Measurements from ENCODE around the gene MAP3K9.

MAP3K9 gene

DNA sequence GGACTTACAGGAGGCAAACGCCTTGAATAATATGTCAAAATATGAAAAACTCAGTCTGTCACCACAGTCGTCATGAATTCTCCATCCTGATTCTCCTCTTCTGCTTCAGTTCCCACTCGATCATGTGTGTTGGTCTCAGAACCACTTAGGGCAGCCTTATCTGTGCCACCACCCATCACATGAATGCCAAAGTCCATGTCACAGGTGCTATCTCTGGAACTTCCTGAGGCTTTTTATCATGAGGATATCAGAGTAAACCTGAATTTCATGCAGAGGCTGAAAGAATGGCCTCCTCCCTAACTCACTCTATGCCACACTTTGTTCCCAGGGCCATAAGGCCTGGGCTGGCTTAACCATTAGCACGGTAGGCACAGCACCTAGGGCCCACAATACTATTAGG lies 28.8 kb upstream of the MAP3K9 start:
- Histone ChIP-seq H3K36me3 (ENCODE audit: control insufficient read depth, insufficient read depth, low read length) (no peaks in the 10 kb centered on the region), H3K4me1 (ENCODE audit: control insufficient read depth, insufficient read depth, low read length) (no peaks in the 10 kb centered on the region), H3K27me3 (ENCODE audit: control insufficient read depth, insufficient read depth, low read length, poor library complexity, severe bottlenecking) (no peaks in the 10 kb centered on the region), H3K27ac (ENCODE audit: insufficient read depth, low read depth, low read length, poor library complexity, severe bottlenecking) (no peak overlapping the region), H3K4me3 (ENCODE audit: insufficient read depth, low read depth, low read length) (no peak overlapping the region), H3K9me3 (ENCODE audit: control insufficient read depth, low read length) (peaks cover 2% of the 10 kb centered on the region)
- WGBS, 2 experiments, result 92 to 96% methylated on average over 3 to 4 of the region's 4 CpGs

DNA sequence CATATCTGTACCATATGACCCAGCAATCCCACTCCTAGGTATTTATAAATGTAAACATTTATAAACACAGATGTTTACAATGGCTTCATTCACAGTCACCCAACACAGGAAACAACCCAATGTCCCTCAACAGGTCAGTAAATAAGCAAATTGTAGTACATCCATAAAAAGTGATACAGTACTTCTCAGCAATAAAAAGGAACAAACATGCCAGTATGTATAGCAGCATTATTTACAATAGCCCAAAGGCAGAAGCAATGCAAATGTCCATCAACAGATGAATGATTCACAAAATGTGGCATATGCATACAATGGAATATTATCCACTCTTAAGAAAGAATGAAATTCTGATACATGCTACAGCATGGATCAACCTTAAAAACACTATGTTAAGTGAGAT lies 27.6 kb upstream of the MAP3K9 start:
- no peak overlapping the region for H3K27ac ChIP-seq (ENCODE audit: insufficient read depth, low read depth, low read length, poor library complexity, severe bottlenecking)
- H3K4me1 ChIP-seq (ENCODE audit: control insufficient read depth, insufficient read depth, low read length), result no peaks in the 10 kb centered on the region
- no peak overlapping the region for H3K4me3 ChIP-seq (ENCODE audit: insufficient read depth, low read depth, low read length)
- H3K36me3 ChIP-seq (ENCODE audit: control insufficient read depth, insufficient read depth, low read length), result no peaks in the 10 kb centered on the region
- H3K27me3 ChIP-seq (ENCODE audit: control insufficient read depth, insufficient read depth, low read length, poor library complexity, severe bottlenecking), result no peaks in the 10 kb centered on the region
- H3K9me3 ChIP-seq (ENCODE audit: control insufficient read depth, low read length), result peaks cover 2% of the 10 kb centered on the region

DNA sequence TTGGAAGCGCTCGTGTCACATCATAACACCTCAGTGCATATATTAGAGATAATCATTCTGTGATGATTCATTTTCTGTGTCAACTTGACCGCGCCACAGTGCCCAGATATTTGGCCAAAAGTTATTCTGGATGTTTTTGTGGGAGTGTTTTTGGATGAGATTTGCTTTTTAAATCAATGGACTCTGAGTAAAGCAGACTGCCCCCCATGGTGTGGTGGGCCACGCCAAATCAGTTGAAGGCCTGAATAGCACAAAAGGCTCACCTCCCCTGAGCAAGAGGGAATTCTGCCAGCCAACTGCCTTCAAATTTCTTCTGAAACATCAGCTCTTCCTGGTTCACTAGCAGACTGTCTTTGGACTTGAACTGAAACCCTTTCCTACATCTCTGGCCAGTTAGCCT lies 24.6 kb upstream of the MAP3K9 start:
- WGBS, 2 experiments, result 96 to 98% methylated on average over 3 to 5 of the region's 5 CpGs
- Histone ChIP-seq H3K27me3 (ENCODE audit: control insufficient read depth, insufficient read depth, low read length, poor library complexity, severe bottlenecking) (no peaks in the 10 kb centered on the region), H3K36me3 (ENCODE audit: control insufficient read depth, insufficient read depth, low read length) (no peaks in the 10 kb centered on the region), H3K4me3 (ENCODE audit: insufficient read depth, low read depth, low read length) (no peak overlapping the region), H3K27ac (ENCODE audit: insufficient read depth, low read depth, low read length, poor library complexity, severe bottlenecking) (no peak overlapping the region), H3K4me1 (ENCODE audit: control insufficient read depth, insufficient read depth, low read length) (no peaks in the 10 kb centered on the region), H3K9me3 (ENCODE audit: control insufficient read depth, low read length) (peaks cover 2% of the 10 kb centered on the region)

DNA sequence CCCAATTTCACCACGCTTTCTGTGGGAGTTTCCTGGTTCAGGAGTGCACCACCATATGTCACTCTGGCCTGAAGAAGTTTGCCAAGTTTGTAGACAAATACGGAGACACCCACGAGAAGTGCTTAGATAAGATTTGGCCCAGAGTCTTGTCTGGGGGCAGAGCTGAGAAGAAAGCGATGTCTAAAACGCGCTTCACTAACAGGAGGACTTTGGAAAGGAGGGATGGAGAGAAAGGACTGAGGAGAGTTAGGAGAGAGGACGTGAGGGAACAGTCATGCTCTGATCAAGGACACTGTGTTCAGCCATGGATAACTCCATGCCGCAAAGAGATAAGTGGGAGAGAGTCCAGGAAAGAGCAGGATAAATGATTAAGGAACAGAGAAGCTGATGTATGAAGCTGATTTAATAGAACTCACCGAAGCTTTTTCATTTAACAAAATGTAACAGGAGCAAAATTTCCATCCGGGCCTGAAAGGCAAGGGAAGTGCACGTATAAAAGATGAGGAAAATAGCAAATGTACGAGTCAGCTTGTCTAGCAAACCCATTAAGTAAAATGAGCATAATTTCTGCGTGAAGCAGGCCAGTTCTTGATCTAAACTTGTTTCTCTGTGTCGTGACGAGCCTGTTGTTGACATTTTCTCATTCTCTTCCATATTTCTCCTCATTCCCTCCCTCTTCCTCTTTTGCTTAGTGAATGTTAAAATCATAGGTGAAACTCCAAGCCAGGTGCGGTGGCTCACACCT lies 23.4 kb upstream of the MAP3K9 start:
- 88 to 91% methylated on average over 16 of the region's 16 CpGs for WGBS, 2 experiments
- H3K4me3 ChIP-seq (ENCODE audit: insufficient read depth, low read depth, low read length), result no peak overlapping the region
- no peaks in the 10 kb centered on the region for H3K36me3 ChIP-seq (ENCODE audit: control insufficient read depth, insufficient read depth, low read length)
- H3K4me1 ChIP-seq (ENCODE audit: control insufficient read depth, insufficient read depth, low read length), result no peaks in the 10 kb centered on the region
- H3K27me3 ChIP-seq (ENCODE audit: control insufficient read depth, insufficient read depth, low read length, poor library complexity, severe bottlenecking), result no peaks in the 10 kb centered on the region
- H3K27ac ChIP-seq (ENCODE audit: insufficient read depth, low read depth, low read length, poor library complexity, severe bottlenecking), result no peak overlapping the region
- H3K9me3 ChIP-seq (ENCODE audit: control insufficient read depth, low read length), result peaks cover 2% of the 10 kb centered on the region

DNA sequence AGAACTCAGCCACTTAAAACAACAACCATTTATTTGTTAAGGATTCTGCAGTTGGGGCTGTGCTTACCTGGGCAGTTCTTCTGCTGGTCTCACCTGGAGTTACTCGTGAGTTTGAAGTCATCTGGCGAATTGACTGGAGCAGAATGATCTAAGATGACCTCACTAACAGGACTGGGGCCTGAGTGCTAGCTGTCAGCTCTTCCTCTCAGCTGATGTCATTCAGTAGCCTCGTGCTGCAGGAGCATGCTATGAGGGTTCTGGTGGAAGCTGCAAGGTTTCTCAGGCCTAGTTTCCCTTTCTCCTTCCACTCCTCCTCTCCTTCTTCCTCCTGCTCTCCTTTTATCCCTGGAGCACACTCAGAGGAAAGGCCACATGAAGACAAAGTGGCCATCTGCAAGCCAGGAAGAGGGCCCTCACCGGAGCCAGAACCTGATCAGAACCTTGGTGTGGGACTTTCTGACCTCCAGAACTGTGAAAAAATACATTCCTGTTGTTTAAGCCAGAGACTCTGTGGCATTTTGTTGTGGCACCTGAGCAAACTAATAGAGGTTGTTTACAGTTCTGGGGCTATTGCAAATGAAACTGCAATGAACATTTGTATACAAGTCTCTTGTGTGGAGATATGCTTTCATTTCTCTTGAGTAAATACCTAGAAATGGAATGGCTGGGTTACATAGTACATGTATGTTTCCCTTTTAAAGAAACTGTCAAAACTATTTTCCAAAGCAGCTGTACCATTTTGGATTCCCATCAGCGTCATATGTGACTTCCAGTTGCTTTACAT lies 21.9 kb upstream of the MAP3K9 start:
- Histone ChIP-seq H3K36me3 (ENCODE audit: control insufficient read depth, insufficient read depth, low read length) (no peaks in the 10 kb centered on the region), H3K27me3 (ENCODE audit: control insufficient read depth, insufficient read depth, low read length, poor library complexity, severe bottlenecking) (no peaks in the 10 kb centered on the region), H3K27ac (ENCODE audit: insufficient read depth, low read depth, low read length, poor library complexity, severe bottlenecking) (no peak overlapping the region), H3K4me1 (ENCODE audit: control insufficient read depth, insufficient read depth, low read length) (no peaks in the 10 kb centered on the region), H3K4me3 (ENCODE audit: insufficient read depth, low read depth, low read length) (no peak overlapping the region), H3K9me3 (ENCODE audit: control insufficient read depth, low read length) (peaks cover 2% of the 10 kb centered on the region)
- WGBS, 2 experiments, result 66 to 68% methylated on average over 5 of the region's 5 CpGs

DNA sequence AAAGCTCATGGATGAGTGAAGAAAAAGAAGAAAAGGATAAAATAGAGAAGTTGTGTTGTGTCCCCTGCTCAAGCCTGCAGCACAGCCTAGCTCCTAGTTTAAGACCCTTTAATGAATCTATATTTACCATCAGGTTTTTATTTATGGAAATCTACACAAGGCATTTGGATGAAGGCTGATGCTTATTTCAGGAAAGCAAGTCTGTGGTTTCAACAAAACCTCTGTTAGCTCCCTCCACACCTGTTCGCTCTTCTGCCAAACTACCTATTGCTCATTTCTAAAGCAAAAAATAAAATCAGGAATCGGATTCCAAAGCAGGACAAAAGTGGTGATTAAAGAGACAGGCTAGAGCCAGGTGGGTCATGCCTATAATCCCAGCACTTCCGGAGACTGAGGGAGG lies 18.9 kb upstream of the MAP3K9 start:
- peaks cover under 1% of the 10 kb centered on the region for H3K4me1 ChIP-seq (ENCODE audit: control insufficient read depth, insufficient read depth, low read length)
- peaks cover 8% of the 10 kb centered on the region for H3K27me3 ChIP-seq (ENCODE audit: control insufficient read depth, insufficient read depth, low read length, poor library complexity, severe bottlenecking)
- H3K36me3 ChIP-seq (ENCODE audit: control insufficient read depth, insufficient read depth, low read length), result no peaks in the 10 kb centered on the region
- no peaks in the 10 kb centered on the region for H3K9me3 ChIP-seq (ENCODE audit: control insufficient read depth, low read length)
- 90 to 94% methylated on average over 3 of the region's 3 CpGs for WGBS, 2 experiments
- H3K4me3 ChIP-seq (ENCODE audit: insufficient read depth, low read depth, low read length), result no peak overlapping the region
- H3K27ac ChIP-seq (ENCODE audit: insufficient read depth, low read depth, low read length, poor library complexity, severe bottlenecking), result no peak overlapping the region

DNA sequence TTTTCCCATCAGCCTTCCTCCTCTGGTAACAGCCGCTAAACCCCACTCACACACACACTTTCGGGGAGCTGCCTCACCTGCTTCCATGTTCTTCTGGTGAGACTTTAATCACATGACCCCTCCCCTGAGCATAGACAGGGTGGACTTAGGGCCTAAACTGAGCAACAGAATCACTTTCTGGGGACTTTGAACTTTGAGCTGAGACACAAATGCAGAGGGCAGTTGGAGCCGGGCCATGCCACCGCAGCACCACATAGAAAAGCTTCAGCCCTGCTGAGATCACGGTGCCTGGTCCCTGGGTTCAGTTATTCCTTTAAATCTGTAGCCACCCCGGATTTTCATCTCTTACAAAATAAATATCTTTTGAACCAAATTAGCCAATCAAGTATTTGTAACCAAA lies 18.4 kb upstream of the MAP3K9 start:
- no peaks in the 10 kb centered on the region for H3K36me3 ChIP-seq (ENCODE audit: control insufficient read depth, insufficient read depth, low read length)
- no peaks in the 10 kb centered on the region for H3K9me3 ChIP-seq (ENCODE audit: control insufficient read depth, low read length)
- no peak overlapping the region for H3K4me3 ChIP-seq (ENCODE audit: insufficient read depth, low read depth, low read length)
- 93 to 96% methylated on average over 6 of the region's 6 CpGs for WGBS, 2 experiments
- H3K27me3 ChIP-seq (ENCODE audit: control insufficient read depth, insufficient read depth, low read length, poor library complexity, severe bottlenecking), result peaks cover 12% of the 10 kb centered on the region
- H3K27ac ChIP-seq (ENCODE audit: insufficient read depth, low read depth, low read length, poor library complexity, severe bottlenecking), result no peak overlapping the region
- peaks cover 5% of the 10 kb centered on the region for H3K4me1 ChIP-seq (ENCODE audit: control insufficient read depth, insufficient read depth, low read length)

DNA sequence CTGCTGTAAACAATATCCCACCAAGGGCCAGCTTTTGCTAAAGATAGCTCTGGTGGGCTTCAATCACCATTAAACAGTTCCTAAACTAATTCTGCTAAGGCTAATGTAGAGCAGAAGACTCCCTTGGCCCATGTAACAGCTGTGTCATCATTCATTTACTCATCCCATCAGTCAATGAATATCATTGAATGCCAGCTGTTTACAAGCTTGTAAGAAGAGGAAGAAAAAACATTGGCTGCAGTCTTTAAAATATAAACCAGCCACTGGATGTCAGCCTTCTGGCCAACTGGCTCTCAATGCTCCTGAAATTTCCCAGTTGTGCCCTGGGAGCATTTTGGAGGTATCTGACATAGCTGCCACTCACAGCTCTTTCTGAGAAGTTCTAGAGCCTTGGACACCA lies 18.0 kb upstream of the MAP3K9 start:
- peaks cover 6% of the 10 kb centered on the region for H3K4me1 ChIP-seq (ENCODE audit: control insufficient read depth, insufficient read depth, low read length)
- H3K27me3 ChIP-seq (ENCODE audit: control insufficient read depth, insufficient read depth, low read length, poor library complexity, severe bottlenecking), result peaks cover 12% of the 10 kb centered on the region
- no peaks in the 10 kb centered on the region for H3K9me3 ChIP-seq (ENCODE audit: control insufficient read depth, low read length)
- no peaks in the 10 kb centered on the region for H3K36me3 ChIP-seq (ENCODE audit: control insufficient read depth, insufficient read depth, low read length)
- no peak overlapping the region for H3K4me3 ChIP-seq (ENCODE audit: insufficient read depth, low read depth, low read length)
- H3K27ac ChIP-seq (ENCODE audit: insufficient read depth, low read depth, low read length, poor library complexity, severe bottlenecking), result no peak overlapping the region

DNA sequence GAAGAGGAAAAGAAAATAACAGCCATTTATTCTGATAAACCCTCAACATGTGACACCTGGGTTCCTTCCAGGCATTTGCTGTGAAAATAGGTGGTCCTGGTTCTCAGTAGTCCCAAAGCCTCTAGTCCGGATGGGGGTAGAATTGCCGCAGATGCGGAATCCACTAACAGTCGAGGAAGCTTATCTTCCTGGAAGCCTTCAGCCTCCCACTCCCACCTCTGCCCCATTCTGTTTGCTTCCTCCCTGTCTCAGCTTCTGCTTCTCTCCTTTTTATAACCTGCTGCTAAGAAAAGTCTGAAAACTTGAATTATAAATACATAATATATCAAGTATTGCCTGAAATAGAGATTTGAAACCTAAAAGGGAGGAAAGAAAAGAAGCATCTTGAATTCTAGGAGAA lies 14.0 kb upstream of the MAP3K9 start:
- no peaks in the 10 kb centered on the region for H3K36me3 ChIP-seq (ENCODE audit: control insufficient read depth, insufficient read depth, low read length)
- H3K4me3 ChIP-seq (ENCODE audit: insufficient read depth, low read depth, low read length), result no peak overlapping the region
- H3K4me1 ChIP-seq (ENCODE audit: control insufficient read depth, insufficient read depth, low read length), result peaks cover 10% of the 10 kb centered on the region
- H3K9me3 ChIP-seq (ENCODE audit: control insufficient read depth, low read length), result no peaks in the 10 kb centered on the region
- H3K27me3 ChIP-seq (ENCODE audit: control insufficient read depth, insufficient read depth, low read length, poor library complexity, severe bottlenecking), result peaks cover 38% of the 10 kb centered on the region
- WGBS, 2 experiments, result 59 to 66% methylated on average over 4 of the region's 4 CpGs
- no peak overlapping the region for H3K27ac ChIP-seq (ENCODE audit: insufficient read depth, low read depth, low read length, poor library complexity, severe bottlenecking)

DNA sequence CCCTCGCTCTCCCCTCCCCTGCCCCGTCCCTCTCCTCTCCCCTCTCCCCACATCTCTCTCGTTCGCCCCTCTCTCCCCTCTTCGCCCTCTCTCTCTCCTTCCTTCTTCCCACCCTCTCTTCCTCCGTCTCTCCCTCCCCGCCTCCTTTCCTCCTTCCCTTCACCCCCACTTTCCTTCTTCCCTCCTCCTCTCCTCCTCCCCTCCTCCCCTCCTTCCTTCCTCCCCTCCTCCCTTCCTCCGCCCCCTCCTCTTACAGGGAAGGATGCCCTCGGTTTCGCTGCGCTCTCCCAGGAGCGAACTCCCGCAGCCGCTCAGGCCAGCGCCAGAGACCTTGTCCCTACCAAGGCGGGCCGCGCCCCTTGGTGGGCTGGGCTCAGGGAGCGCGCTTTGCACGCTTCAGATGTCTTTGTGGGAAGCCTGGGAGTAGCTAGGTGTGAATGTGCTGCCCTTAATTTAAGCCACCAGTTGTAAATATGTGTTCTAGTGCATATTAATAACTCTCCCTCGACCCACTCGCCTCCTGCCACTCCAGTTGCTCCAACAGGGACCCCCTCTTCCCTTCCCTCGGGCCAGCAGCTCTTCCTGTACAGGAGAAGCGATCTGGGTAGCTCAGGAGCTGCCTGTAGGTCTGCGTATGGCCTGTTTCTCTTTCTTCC lies 13.3 kb upstream of the MAP3K9 start:
- Histone ChIP-seq H3K27me3 (ENCODE audit: control insufficient read depth, insufficient read depth, low read length, poor library complexity, severe bottlenecking) (peaks cover 38% of the 10 kb centered on the region), H3K9me3 (ENCODE audit: control insufficient read depth, low read length) (no peaks in the 10 kb centered on the region), H3K27ac (ENCODE audit: insufficient read depth, low read depth, low read length, poor library complexity, severe bottlenecking) (no peak overlapping the region), H3K4me1 (ENCODE audit: control insufficient read depth, insufficient read depth, low read length) (peaks cover 10% of the 10 kb centered on the region), H3K36me3 (ENCODE audit: control insufficient read depth, insufficient read depth, low read length) (no peaks in the 10 kb centered on the region), H3K4me3 (ENCODE audit: insufficient read depth, low read depth, low read length) (peak overlapping the region; percentile 76)
- WGBS, 2 experiments, result 2 to 4% methylated on average over 26 of the region's 26 CpGs

All from ectodermal cell (in vitro differentiated cells).